Skeletal muscle tissue (tissue), 5 donors: ENCODE data around the gene ATR. TPM values are rescaled to one million over a fixed set of nuclear protein-coding genes. Genes with fewer than 3 reads are reported as not detected.
"Not testable (repeated sequence)": the region's sequence is repeated elsewhere in the genome, so short reads cannot be mapped to it uniquely, and the experiment has no call there.

Experiments
- H3K27ac ChIP-seq: one replicate; pipeline ENCODE4 v1.7.0; 2013; ENCODE audit warnings: mild to moderate bottlenecking, low read depth, low read length, inconsistent platforms
- H3K27me3 ChIP-seq, 3 donors: one replicate each; pipeline ENCODE4 v1.7.0; 2013; ENCODE audit warnings: low read length in 3 of 3; ENCODE audit not compliant: control insufficient read depth in 3 of 3, insufficient read depth in 3 of 3
- H3K36me3 ChIP-seq, 3 donors: one replicate each; pipeline ENCODE4 v1.7.0; 2013; ENCODE audit warnings: low read length in 3 of 3; ENCODE audit not compliant: control insufficient read depth in 3 of 3, insufficient read depth in 3 of 3
- H3K4me1 ChIP-seq, 3 donors: one replicate each; pipeline ENCODE4 v1.7.0; 2013; ENCODE audit warnings: low read length in 3 of 3, mild to moderate bottlenecking in 3 of 3; ENCODE audit not compliant: control insufficient read depth in 3 of 3, insufficient read depth in 3 of 3
- H3K4me3 ChIP-seq, 3 donors: one replicate each; pipeline ENCODE4 v1.7.0; 2013; ENCODE audit warnings: low read length in 3 of 3
- H3K9ac ChIP-seq, 3 donors: one replicate each; pipeline ENCODE4 v1.7.0; 2013; ENCODE audit warnings: low read length in 3 of 3, mild to moderate bottlenecking in 3 of 3, moderate library complexity in 2 of 3, low read depth in 1 of 3
- H3K9me3 ChIP-seq, 3 donors: one replicate each; pipeline ENCODE4 v1.7.0; 2013; ENCODE audit warnings: low read length in 3 of 3; ENCODE audit not compliant: control insufficient read depth in 3 of 3
- small RNA-seq: library from RNA; depleted of rRNA; stranded (forward); fragments of <200 nt; gene quantifications from one replicate; pipeline ENCODE3, GENCODE V24; 2014
- total RNA-seq: library from RNA; depleted of rRNA; stranded (reverse); fragments of >200 nt; gene quantifications from one replicate; pipeline ENCODE4 v1.2.3, GENCODE V29; 2014
- donor health status: Osteomylitis.

Gene ATR
- total RNA-seq, 1 donor from 2014 or later, result 25.6 TPM

- H3K9ac ChIP-seq, result no peak overlapping the region
- no peaks in the 10 kb centered on the region for H3K4me1 ChIP-seq
- peaks cover 10 to 50% (median 35%) of the 10 kb centered on the region in 3 donors for H3K36me3 ChIP-seq
- no peaks in the 10 kb centered on the region for H3K27me3 ChIP-seq
- H3K27ac ChIP-seq, result no peak overlapping the region
- H3K4me3 ChIP-seq, result no peak overlapping the region
- no peaks in the 10 kb centered on the region for H3K9me3 ChIP-seq
Measured at GRCh38 chr3:142418926-142419592, 159.5 kb downstream of the ATR start.

GRCh38 chr3:142417302-142417701 is 161.2 kb downstream of the ATR start:
- Histone ChIP-seq H3K27me3 (no peaks in the 10 kb centered on the region), H3K9me3 (no peaks in the 10 kb centered on the region), H3K9ac (no peak overlapping the region), H3K27ac (no peak overlapping the region), H3K4me3 (no peak overlapping the region), H3K36me3 (peaks cover 7 to 49% (median 41%) of the 10 kb centered on the region in 3 donors), H3K4me1 (no peaks in the 10 kb centered on the region)

- peaks cover 21 to 57% (median 40%) of the 10 kb centered on the region in 3 donors for H3K36me3 ChIP-seq
Measured at GRCh38 chr3:142400537-142400936, 178.0 kb downstream of the ATR start.

More at GRCh38 chr3:142400537-142400936, 178.0 kb downstream of the ATR start:
- H3K27me3 ChIP-seq, H3K4me3 ChIP-seq, H3K27ac ChIP-seq, H3K4me1 ChIP-seq, H3K9ac ChIP-seq, H3K9me3 ChIP-seq: not testable (repeated sequence)

Small RNAs within 50 kb of the gene (small RNA-seq; reads per million reads assigned to genes)
- gene RNA5SP143, result 0.09 reads per million
- 0.09 reads per million for gene RNU1-100P
- gene RNU6-1294P, result not detected

Other genes with a start within 250 kb of the ATR start
- gene XRN1, start 130.7 kb downstream of the ATR start, total RNA-seq, result 37.6 TPM
- gene PLS1, start 17.7 kb upstream of the ATR start, total RNA-seq, result not detected
- gene TRPC1, start 145.3 kb upstream of the ATR start, total RNA-seq, result 32.9 TPM